ENCODE results near the gene NMNAT2. TPM values are rescaled to one million over a fixed set of nuclear protein-coding genes. Genes with fewer than 3 reads are reported as not detected.

The NMNAT2 gene
- total and polyA plus RNA-seq, 2 donors from 2014 or later, result 0.17 to 2.0 TPM

- no peak overlapping the region for H3K9ac ChIP-seq (ENCODE audit: low read length in 3 of 3)
- intact Hi-C loops (cut with DNase I), result no loop called here
These were observed 138.3 kb downstream of the NMNAT2 start for GRCh38 chr1:183279835-183280234.

GRCh38 chr1:183278739-183279591, 139.2 kb downstream of the NMNAT2 start:
- no peak for FAIRE-seq
- Histone ChIP-seq H3K9ac (ENCODE audit: low read length in 3 of 3) (no peak overlapping the region), H3K27me3 (ENCODE audit: control insufficient read depth, insufficient read depth, low read length) (no peaks in the 10 kb centered on the region), H3K9me3 (ENCODE audit: control insufficient read depth in 2 of 3, insufficient read depth in 1 of 3, low read length in 3 of 3) (no peaks in the 10 kb centered on the region), H3K36me3 (ENCODE audit: control insufficient read depth in 2 of 3, insufficient read depth in 3 of 3, low read length in 3 of 3) (no peaks in the 10 kb centered on the region), H3K4me1 (ENCODE audit: control insufficient read depth in 2 of 3, insufficient read depth in 2 of 3, low read depth in 1 of 3, low read length in 3 of 3) (peaks cover 0 to 11% (median 3%) of the 10 kb centered on the region in 3 donors), H3K4me3 (ENCODE audit: low read length in 3 of 3) (no peak overlapping the region), H3K27ac (ENCODE audit: low read depth in 2 of 2, low read length in 2 of 2) (no peak overlapping the region)
- TF ChIP-seq CTCF (IDR thresholded peaks at IDR 0.05; ENCODE audit: borderline replicate concordance, extremely low read depth, insufficient read depth), result no peak
- intact Hi-C loops (cut with DNase I), result no loop called here
- peak in 1 of 5 donors; percentile 38 for DNase-seq

More at GRCh38 chr1:183279835-183280234, 138.3 kb downstream of the NMNAT2 start:
- H3K27ac ChIP-seq (ENCODE audit: low read depth in 2 of 2, low read length in 2 of 2), result no peak overlapping the region
- H3K4me1 ChIP-seq (ENCODE audit: control insufficient read depth in 2 of 3, insufficient read depth in 2 of 3, low read depth in 1 of 3, low read length in 3 of 3), result peaks cover 0 to 11% (median 3%) of the 10 kb centered on the region in 3 donors
- no peak for FAIRE-seq
- H3K4me3 ChIP-seq (ENCODE audit: low read length in 3 of 3), result no peak overlapping the region
- no peak for TF ChIP-seq CTCF (IDR thresholded peaks at IDR 0.05; ENCODE audit: borderline replicate concordance, extremely low read depth, insufficient read depth)
- H3K36me3 ChIP-seq (ENCODE audit: control insufficient read depth in 2 of 3, insufficient read depth in 3 of 3, low read length in 3 of 3), result no peaks in the 10 kb centered on the region
- H3K27me3 ChIP-seq (ENCODE audit: control insufficient read depth, insufficient read depth, low read length), result no peaks in the 10 kb centered on the region
- no peaks in the 10 kb centered on the region for H3K9me3 ChIP-seq (ENCODE audit: control insufficient read depth in 2 of 3, insufficient read depth in 1 of 3, low read length in 3 of 3)
- no peak for DNase-seq

DNA sequence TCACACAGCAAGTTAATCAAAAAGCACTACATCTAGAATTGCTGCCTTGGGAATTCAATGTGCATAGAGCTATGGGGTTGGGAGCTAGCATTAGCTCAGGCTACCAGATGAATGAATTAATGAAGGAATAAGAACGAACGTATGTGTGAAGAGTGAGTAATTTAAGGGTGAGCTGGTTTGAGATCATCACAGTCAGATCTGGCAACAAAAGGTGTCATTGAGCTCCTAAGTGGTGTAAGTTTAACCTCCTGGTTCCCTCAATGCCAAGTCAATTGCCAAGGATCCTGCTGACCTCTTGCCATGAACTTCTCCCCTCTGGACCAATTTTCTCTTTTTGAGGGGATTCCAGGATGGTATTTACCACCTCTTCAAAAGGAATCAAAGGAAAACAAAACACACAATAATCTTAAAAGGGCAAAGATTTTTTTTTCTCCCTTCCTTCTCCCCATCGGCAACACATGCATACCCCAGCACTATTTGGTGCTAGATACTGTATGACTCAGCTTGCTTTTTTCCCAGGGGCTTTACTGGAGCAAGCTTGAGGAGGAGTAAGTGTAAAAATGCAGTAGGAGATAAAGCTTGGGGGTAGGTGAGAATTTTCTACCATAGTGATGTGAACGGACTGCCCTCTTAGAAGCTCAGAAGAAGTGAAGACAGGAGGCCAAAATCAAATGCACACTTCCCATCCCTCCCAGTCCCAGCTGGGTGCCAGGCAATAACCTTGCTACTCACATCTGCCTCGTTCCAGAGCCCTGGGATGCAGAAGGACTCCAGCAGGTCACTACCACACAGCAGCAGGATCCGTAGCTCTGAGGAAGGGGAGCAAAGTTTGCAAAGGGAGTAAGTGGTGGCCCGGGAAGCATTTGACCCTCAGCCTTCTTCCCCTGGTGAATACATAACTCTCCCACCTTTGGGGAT, 140.1 kb downstream of the NMNAT2 start:
- intact Hi-C loops (cut with DNase I), result no loop called here
- Histone ChIP-seq H3K36me3 (ENCODE audit: control insufficient read depth in 2 of 3, insufficient read depth in 3 of 3, low read length in 3 of 3) (no peaks in the 10 kb centered on the region), H3K27me3 (ENCODE audit: control insufficient read depth, insufficient read depth, low read length) (no peaks in the 10 kb centered on the region), H3K27ac (ENCODE audit: low read depth in 2 of 2, low read length in 2 of 2) (no peak overlapping the region), H3K4me3 (ENCODE audit: low read length in 3 of 3) (no peak overlapping the region), H3K9ac (ENCODE audit: low read length in 3 of 3) (no peak overlapping the region), H3K4me1 (ENCODE audit: control insufficient read depth in 2 of 3, insufficient read depth in 2 of 3, low read depth in 1 of 3, low read length in 3 of 3) (peaks cover 0 to 11% (median 3%) of the 10 kb centered on the region in 3 donors), H3K9me3 (ENCODE audit: control insufficient read depth in 2 of 3, insufficient read depth in 1 of 3, low read length in 3 of 3) (no peaks in the 10 kb centered on the region)
- TF ChIP-seq CTCF (IDR thresholded peaks at IDR 0.05; ENCODE audit: borderline replicate concordance, extremely low read depth, insufficient read depth), result no peak
- no peak for DNase-seq
- FAIRE-seq, result no peak
